Fibroblast of upper back skin (primary cell): Measurements from ENCODE around the gene SGF29.
"Not testable (repeated sequence)": the region's sequence is repeated elsewhere in the genome, so short reads cannot be mapped to it uniquely, and the experiment has no call there.

Experiments used
- DNase-seq: peaks from one replicate; pipeline ENCODE4 v3.0.0-alpha.2; 2013

Gene SGF29

DNA sequence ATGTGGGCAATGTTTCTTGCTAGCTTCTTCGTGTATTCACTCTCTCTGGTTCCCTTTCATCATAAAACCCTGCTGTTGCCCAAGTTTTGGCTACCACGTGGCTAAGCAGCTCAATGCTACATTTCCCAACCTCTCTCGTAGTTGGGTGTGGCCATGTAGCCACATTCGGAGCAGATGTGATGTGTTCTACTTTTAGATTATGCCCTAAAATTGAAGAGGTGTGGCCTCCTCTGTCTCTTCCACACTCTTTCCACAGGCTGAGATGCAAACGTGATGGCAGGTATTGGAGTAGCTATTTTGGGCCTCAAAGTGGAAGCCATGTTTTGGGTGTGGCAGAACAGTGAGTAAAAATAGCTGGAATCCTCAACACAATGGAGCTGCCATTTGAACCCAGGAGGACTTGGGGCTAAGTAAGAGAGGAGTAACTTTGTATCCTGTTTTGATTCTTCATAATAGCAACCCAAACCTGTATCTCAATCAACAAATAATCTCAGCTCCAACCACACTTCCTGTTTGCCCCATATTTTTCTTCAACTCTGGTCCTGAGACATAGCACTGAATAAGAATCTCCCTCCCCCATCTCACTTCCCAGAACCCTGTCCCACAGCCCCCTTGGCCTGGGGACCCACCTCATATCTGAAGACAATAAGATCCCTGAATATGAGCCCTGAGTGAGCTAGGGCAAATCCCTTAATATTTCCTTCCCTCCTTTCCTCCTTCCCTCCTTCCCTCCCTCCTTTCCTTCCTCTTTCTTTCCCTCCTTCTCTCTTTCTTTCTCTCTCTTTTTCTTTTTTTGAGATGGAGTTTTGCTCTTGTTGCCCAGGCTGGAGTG lies 19.0 kb upstream of the SGF29 start:
- DNase-seq = peak; percentile 25

DNA sequence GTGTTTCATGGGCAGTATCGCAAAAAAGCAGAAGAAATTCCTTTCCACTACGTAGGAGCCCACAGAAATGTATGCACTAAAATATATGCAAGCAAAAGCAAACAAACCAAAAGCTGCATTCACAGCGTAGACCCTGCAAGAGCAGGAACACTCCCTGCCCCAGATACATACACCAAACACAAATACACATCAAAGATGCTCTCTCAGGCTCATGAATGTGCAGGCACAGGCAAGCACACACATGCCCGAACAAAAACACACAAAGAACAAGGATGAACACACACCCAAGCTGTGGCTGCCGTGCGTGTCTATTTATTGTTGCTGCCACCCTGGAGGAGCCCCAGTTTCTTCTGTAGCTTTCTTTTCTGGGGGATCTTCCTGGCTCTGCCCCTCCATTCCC lies 16.6 kb upstream of the SGF29 start:
- DNase-seq = no peak

DNA sequence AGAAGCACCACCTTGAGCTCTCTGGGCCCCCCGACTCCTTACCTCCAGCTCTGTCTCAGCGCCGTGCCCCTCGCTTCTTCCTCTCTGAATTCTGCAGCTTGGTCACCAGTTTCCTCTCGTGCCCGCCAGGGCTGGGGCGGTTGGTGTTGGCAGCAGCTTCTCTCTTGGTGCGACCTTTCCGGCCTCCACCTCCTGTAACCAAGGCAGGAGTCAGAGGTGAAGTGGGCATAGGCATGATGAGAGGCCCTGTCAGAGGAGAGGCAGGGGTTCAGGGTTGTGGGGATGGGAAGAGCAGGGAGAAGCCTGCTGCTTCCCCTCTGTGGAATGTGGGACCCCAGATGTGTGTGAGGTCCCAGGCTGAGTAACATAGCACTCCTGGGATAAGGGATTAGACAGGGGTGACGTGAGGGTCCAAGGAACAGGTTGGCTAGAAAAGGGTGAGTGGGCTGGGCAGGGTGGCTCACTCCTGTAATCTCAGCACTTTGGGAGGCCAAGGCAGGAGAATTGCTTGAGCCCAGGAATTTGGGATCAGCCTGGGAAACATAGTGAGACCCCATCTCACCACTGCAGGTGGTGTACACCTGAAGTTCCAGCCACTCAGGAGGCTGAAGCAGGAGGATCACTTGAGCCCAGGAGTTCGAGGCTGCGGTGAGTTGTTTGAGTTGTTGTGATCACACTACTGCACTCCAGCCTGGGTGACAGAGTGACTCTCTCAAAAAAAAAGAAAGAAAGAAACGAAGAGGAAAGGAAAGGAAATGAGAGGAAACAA lies 15.6 kb upstream of the SGF29 start:
- DNase-seq = no peak

DNA sequence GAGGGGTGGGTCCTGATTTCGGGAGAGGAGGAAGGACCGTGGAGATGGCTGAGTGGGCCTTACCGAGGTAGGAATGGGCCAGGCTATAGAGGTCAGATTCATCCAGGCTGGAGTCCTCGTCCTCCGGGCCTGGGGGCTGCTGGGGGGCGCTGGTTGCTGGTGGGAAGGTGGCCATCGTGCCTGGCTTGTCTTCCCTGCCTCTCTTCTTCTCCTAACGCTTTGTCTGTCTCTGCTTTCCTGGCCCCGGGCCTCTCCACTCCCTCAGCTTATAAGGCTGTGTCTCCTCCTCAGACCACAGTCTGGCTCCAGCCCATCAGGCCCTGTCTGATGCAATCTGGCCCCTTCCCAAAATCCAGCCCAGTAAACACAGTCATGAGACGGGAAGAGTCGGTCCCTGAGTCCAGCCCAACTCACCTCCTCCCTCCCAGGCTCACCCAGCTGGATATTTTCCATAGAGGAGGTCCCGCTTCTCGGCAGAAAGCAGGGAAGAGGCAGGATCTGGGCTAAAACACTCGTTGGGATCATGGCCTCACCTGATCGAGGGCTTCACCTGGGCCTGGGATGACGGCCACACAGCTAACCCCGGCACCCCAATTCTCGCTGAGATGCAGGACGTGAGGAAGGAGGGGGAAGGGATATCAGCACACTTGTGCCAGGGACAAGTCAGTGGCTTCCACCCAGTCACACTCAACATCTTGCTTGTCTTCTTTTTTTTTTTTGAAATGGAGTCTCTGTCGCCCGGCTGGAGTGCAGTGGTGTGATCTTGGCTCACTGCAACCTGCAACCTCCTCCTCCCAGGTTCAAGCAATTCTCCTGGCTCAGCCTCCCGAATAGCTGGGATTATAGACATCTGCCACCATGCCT lies 14.8 kb upstream of the SGF29 start, which contains the start of gene NUPR1:
Gene NUPR1 (minus strand): TSS at position 242 of the 864 bp plus-strand sequence. CDS start 67 bp downstream, at position 175.
- peak; percentile 99 for DNase-seq

DNA sequence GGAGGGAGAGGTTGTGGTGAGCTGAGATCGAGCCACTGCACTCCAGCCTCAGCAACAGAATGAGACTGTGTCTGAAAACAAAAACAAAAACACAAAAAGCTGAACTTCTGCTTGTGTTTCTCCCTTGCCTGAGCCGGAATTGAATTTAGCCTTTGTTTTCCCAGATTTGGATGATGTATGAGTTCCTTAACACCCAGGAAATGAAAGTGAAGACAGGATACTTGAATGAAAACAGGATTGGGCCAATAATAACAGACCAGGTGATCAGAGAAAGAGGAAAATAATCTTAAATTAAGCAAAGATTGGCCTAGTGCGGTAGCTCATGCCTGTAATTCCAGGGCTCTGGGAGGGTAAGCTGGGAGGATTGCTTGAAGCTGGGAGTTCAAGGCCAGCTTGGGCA lies 13.4 kb upstream of the SGF29 start:
- no peak for DNase-seq

DNA sequence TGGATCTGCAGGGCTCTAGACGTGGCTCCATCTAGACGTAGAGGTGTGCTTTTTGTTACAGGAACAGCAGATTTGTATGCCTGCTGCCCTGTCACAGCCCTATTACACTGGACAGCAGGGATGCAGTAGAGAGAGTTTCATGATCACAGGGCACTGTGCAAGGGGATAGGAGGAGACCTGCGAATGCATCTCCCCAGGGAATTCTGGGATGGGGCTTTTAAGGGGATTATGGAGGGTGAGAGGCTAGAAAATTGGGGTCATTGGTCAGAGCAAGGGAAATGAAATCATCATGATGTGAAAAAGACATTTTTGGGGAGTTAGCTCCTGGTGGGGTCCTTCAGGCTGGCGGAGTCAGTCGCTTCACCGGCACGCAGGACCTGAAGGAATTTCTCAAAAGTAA lies 11.1 kb upstream of the SGF29 start:
- DNase-seq = no peak

DNA sequence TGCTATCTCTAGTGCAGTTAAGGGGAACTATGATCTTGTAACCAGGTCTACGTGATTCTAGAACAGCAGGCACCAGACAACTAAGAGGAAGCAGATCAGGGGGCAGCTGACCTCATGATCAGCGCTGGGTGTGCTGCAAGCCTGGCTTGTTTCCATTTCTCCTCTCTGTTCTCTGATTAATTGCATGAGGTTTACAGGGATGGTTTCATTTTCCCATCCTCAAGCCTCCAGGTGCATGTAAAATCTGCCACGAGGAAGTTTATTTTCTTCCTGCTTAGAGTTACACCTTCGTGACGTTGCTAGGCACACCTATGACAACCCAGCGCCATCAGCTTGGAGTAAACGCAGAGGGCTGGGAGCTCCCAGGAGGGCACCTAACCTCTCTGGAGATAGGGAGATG lies 10.6 kb upstream of the SGF29 start:
- no peak for DNase-seq

DNA sequence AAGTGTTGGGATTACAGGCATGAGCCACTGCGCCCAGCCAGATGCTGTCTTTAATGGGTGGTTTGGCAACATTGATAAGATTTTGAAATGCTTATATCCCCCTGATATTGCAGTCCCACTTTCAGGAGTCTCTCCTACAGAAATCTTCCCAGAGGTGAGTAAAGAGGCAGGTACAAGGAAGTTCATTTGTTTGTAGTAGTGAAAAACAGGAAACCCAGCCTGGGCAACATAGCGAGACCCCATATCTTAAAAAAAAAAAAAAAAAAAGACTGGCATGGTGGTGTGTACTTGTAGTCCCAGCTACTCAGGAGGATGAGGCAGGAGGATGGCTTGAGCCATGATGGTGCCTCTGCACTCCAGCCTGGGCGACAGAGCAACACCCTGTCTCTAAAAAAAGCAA lies 8.7 kb upstream of the SGF29 start:
- DNase-seq = no peak

DNA sequence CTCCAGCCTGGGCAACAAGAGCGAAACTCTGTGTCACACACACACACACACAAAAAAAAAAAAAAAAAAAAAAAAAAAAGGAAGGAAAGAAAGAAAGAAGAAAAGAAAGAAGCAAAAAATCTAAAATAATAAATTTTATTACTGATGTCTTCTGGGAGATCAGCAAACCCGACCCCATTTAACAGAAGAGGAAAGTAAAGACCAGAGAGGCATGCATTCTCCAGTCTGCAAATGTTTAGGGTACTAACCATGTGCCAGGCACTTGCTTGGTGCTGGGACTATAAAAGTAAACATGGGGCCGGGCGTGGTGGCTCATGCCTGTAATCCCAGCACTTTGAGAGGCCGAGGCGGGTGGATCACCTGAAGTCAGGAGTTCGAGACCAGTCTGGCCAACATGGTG lies 7.8 kb upstream of the SGF29 start:
- not testable (repeated sequence) for DNase-seq

DNA sequence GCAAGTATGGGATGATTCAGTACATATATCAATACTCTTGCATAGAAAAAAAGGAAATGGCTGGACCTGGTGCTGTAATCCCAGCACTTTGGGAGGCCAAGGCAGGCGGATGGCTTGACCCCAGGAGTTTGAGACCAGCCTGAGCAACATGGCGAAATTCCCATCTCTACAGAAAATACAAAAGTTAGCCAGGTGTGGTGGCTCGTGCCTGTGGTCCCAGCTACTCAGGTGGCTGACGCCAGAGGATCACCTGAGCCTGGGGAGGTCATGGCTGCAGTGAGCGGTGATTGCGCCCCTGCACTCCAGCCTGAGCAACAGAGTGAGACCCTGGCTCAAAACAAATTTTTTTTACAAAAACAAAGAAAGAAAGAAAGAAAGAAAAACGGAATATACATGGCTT lies 7.1 kb upstream of the SGF29 start:
- no peak for DNase-seq

DNA sequence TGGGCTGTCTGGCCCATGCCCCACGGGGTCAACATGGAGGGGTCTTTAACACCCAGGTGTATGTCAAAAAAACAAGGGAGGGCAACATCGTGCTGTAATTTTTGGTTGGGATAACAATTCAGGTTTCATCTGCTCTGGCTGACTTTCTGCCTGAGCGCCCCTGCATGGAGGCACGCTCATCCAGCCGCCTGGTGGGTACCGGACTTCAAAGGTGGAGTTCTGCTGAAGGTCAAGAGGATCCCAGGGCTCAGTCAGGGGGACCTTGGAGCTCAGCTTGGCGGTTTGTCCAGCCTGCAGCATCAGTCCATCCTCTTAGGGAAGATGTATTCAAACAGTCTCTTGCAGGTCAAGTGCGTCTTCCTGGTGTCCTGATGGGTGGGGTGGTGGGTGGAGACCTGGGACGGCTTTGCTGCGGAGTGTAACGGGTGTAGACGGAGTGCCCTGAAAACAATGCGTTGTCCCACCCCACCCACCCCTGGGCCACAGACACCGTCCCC lies 5.4 kb upstream of the SGF29 start:
- no peak for DNase-seq

DNA sequence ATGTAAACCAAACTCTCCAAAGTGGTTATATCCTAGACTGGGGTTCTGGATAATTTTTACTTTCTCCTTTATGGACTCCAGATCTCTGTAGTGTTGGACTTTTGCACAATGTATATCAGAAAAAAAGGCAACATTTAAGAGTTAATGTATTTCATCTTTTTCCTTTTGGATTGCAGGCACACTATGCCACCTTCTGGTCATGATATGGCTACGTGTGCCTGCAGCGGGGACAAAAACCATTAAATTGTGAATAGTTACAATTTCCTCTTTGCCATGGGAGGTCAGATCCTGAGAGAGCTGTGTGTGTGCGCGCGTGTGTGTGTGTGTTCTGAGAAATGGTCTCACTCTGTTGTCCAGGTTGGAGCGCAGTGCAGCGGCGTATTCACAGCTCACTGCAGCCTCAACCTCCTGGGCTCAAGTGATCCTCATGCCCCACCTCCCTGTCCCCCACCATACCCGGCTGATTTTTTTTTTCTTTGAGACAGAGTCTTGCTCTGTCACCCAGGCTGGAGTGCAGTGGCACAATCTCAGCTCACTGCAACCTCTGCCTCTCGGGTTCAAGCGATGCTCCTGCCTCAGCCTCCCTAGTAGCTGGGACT lies 4.3 kb upstream of the SGF29 start:
- DNase-seq = peak; percentile 46

DNA sequence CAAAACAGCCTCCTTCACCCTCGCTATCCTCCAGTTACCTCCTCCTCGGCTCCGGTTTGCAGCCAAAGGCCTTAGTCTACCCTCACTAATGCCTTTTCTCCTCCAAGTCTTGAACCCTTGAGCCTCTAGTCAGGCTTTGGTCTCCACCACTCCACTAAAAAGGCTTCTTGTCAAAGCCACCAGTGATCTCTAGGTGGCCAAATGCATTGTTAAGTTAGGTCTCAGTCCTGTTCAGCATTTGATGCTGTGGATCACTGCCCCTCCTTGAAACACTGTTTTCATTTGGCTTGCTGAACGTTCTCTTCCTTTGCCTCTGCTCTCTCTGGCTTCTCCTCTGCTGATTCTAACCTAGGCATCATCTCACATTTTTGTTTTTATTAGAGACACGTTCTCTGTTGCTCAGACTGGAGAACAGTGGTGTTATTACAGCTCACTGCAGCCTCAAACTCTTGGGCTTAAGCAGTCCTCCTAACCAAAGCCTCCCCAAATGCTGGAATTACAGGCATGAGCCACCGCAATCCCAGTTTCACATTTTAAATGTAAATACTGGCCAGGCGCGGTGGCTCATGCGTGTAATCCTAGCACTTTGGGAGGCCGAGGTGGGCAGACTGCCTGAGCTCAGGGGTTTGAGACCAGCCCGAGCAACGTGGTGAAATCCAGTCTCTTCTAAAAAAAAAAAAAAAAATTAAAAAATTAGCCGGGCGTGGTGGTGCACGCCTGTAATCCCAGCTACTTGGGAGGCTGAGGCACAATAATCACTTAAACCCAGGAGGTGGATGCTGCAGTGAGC lies 1.1 kb downstream of the SGF29 start:
- no peak for DNase-seq

DNA sequence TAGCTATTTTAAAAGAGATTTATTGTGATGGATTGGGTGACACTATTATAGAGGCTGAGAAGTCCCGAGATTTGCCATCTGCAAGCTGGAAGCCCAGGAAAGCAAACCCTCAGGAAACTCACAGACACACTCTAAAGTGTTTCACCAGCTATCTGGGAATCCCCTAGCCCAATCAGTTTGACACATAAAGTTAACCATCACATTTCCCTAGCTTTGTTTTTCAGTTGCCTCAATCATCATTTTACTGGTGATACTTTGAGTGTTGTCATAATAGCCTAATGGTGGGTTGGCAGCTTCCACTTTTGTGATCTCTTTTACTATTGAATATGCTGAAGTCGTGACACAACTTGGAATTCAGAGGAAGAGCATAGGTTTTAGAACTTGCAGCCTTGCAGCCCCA lies 1.8 kb downstream of the SGF29 start:
- DNase-seq = no peak

DNA sequence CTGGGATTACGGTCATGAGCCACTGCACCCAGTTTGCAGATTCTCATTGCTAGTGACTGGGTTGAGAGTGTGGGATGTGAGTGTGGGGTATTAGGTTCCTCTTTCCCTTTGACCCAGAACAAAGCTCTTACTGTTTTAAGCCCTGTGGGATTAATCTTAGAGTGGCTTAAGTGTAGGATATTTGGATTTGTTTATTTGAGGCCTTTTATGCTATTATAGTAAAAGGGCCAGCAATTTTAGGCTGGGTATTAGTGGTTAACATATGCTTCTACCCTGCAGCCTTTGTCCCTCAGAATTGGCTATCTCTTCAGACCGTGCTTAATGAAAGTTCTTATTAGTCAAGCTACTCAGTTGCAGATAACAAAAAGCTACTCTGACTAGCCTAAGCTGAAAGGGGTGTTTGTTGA lies 3.2 kb downstream of the SGF29 start:
- no peak for DNase-seq

DNA sequence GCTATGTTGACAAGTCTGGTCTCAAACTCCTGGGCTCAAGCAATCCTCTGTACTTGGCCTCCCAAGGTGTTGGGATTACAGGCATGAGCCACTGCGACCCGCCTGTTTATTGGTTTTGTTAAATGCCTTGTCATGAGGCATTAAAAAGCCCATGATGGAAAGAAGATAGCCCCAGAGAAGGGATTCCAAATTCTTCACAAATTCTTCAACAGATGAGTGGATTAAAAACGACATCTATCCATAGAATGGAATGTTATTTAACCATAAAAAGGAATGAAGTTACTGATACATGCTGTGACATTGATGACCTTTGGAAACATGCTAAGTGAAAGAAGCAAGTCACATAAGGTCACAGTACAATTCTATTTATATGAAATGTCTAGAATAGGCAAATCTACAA lies 4.7 kb downstream of the SGF29 start:
- no peak for DNase-seq

DNA sequence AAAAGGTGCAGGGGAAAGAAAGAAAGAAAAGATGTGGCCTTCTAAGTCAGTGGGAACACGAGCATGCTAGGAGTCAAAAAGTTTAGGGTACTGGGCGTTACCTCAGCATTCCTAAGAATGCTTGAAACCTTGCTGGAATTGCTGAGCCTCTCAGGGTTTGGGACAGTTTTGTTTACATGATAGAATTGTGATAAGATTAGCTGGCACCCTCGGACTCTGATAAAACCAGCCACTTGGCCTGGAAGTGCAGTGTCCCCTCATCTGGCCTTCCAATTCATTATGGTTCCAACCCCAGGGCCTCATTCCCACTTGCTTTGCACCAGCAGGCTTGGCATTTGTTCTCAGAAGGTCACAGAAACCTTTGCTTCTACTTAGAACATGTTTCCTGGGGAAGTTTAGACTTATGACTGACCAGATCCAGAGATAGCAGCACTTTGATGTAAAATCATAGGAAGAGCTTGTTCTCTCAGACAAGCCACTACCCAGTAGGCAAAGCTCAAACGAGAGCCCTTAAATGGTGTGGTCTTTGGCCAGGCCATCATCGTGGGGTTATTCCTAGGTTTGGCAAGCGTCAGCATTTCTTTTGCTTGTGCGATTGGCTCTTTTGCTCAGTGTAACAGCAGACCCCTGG lies 8.0 kb downstream of the SGF29 start:
- DNase-seq = no peak

DNA sequence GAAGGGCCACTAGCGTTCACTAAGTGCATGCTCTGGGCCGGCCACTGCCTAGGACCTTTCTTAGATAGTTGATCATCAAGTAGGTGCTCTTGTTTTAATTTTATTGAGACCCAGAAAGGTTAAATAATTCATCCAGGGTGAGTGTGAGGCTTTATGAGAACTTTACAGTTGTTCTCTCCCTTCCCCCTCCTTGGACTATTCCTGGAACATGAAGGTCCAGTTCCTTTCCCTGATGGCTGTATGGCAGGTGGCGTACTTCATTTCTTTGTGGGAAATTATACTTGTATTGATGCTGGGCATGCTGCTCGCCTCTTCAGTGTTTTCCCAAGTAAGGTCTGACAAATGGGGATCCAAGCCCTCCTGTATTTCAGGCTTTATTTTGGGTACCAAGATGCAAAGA lies 8.5 kb downstream of the SGF29 start:
- no peak for DNase-seq

DNA sequence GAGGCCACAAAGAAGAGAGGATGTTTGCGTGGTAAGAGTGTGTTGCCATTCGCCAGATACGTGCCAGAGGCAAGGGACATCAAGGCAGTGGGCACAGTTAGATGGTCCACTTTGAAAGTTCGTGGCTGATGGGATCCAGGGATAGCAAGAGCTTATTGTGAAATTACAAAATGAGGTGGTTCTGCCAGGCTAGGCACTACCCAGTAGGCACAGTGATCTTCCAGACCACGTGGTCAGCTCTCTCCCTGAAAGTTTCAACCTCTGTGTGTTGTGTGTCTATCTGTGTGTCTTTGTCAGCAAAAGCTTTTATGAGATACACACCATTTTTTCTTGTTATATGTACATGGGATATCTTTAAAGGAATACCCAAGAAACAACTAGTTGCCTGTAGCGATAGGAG lies 9.5 kb downstream of the SGF29 start:
- DNase-seq = no peak

DNA sequence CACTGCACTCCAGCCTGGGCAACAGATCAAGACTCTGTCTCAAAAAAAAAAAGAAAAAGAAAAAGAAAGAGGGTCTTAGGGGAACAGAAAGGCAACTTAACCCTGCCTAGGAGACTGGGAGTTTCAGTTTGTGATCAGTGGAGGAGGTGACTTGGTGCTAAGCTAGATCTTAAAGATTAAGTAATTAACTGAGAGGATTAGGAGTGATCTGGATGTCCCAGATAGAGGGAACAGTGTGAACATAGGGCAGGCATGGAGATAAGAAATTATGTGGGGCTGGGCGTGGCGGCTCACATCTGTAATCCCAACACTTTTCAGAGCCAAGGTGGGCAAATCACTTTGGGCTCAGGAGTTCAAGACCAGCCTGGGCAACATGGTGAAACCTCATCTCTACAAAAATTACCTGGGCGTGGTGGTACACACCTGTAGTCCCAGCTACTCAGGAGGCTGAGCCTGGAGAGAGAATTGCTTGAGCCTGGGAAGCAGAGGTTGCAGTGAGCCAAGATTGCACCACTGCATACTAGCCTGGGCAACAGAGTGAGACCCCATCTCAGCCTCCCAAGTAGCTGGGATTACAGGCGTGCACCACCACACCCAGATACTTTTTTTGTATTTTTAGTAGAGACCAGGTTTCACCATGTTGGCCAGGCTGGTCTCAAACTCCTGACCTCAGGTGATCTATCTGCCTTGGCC lies 12.7 kb downstream of the SGF29 start:
- not testable (repeated sequence) for DNase-seq

DNA sequence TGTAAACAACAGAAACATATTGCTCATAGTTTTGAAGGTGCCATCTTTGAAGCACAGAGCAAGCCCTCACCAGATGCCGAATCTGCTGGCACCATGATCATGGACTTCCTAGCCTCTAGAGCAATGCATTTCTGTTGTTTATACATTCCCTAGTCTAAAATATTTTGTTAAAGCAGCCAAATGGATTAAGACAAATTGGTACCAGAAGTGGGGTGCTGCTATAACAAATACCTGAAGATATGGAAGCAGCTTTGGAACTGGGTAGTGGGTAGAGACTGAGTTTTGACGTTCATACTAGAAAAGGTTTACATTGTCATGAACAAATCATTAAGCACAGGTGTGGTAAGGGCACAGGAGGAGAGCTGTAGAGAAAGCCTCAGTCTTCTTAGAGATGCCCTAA lies 13.6 kb downstream of the SGF29 start:
- no peak for DNase-seq
